ENCODE measurements around the gene SMYD1.

- TF ChIP-seq CTCF (IDR thresholded peaks at IDR 0.05) (no peak), POLR2AphosphoS5 (IDR thresholded peaks at IDR 0.05) (no peak)
Observed at GRCh38 chr2:88159481-88159880, 91.9 kb downstream of the SMYD1 start.

Data from stomach (tissue), 4 donors.